GM18873 (cell line): ENCODE data around the gene CCDC24.

ENCODE experiments used
- ATAC-seq: cut with Tn5 transposase; IDR thresholded peaks from one replicate; pipeline ENCODE4 v1.9.1; 2021; ENCODE audit warnings: mild to moderate bottlenecking, moderate library complexity, moderate number of reproducible peaks; ENCODE audit not compliant: unreplicated experiment, low FRiP score

Gene CCDC24

DNA sequence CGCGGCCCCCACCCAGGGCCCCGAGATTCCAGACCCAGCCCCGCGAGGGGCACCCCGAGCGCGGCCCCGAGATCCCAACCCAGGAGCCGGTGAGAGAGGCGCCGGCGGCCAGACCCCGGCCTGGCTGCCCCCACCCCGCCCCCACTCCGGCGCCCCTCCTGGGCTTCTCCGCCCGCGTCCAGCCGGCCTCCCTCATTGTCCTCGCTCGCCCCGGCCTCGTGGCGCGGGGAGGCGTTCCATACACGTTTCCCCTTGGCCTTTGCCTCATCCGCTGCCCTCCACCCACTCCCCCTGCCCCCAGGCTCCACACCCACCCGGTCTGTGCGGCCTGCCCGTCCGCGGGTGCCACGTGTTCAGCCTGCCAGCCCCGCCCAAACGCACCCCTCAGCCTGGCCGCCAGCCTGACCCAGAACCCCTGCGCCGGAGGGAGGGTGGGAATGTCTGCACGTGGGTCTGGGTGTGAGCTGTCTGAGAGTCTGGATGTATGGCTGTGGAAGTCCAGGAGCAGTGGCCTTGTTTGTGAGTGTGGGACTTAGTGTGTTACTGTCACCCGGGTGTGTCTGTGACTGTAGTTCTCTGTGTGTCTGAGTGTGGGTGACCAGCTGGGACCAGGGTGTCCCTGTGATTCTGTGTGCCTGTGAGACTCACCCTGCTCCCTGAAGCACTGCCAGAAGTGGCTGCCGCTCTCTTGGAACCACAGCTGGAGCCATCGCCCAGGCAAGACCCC lies 11.7 kb upstream of the CCDC24 start:
- ATAC-seq, result no peak

DNA sequence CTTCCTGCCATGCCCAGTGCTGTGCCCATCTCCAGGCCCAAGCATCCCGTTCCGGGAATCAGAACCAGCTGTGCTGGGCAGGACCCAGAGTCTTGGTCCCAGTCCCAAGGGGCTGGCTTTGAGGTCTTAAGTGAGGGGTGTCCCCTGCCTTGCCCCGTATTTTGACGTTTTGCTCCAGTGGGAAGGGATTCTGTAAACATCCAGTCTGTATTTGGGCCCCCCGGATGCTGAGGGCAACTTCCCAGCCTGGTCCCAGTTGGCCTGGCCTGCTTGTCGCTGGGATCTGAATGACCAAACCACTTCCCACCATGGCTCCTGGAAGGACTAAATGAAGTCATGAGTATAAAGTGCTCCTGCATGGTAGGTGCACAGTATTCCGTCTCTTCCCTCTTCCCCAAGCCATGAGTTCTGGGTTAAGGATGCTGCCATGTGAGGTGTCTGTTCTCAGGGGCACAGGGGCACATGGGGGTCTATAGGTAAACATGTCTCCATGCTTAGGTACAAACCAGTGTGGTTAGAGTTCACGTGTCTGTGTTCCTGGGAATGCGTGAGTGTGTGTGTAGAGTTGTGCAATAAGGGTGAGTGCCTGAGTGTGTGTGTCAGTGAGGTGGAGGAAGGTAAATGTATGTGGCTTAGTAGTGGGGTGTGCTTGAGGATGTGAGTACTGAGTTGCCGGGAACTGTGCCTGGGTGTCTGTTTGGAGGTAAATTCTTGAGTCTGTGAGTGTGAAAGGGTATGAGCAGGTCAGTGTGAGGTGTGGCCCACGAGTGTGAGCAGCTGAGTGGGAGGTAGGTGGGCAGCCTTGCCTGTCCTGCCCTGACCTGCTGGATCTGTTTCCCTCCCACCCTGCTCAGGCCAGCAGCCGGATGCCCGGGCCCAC lies 10.9 kb upstream of the CCDC24 start:
- ATAC-seq, result no peak

DNA sequence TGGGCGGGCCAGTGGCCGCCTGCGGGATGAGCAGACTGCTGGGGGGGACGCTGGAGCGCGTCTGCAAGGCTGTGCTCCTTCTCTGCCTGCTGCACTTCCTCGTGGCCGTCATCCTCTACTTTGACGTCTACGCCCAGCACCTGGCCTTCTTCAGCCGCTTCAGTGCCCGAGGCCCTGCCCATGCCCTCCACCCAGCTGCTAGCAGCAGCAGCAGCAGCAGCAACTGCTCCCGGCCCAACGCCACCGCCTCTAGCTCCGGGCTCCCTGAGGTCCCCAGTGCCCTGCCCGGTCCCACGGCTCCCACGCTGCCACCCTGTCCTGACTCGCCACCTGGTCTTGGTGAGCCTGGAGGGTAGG lies 10.3 kb upstream of the CCDC24 start:
- no peak for ATAC-seq

DNA sequence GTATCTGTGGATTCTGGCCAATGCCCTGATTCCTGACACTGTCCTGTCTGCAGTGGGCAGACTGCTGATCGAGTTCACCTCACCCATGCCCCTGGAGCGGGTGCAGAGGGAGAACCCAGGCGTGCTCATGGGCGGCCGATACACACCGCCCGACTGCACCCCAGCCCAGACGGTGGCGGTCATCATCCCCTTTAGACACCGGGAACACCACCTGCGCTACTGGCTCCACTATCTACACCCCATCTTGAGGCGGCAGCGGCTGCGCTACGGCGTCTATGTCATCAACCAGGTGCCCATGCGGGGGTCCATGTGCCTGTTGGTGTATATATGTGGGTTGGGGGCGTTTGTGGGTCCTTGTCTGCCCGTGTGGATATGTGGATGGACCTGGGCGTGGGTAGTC lies 9.8 kb upstream of the CCDC24 start:
- no peak for ATAC-seq

DNA sequence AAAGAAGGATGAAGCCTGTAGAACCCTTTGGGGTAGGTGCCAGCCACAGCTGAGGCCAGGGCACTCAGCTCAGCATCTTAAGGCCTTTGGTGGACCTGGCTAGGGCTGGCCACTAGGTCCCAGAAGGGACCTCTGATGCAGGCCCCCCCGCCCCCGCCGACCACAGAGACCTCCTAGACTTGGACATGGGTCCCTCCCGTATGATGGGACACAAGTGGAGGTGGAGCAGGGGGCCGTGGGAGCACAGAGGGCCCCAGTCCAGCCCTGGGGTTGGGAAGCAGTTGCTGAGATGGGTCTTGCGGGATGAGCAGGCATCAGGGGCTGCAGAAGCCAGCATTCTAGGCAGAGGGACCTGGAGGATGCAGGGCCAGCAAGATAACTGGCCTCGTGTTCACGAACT lies 9.2 kb upstream of the CCDC24 start:
- no peak for ATAC-seq

DNA sequence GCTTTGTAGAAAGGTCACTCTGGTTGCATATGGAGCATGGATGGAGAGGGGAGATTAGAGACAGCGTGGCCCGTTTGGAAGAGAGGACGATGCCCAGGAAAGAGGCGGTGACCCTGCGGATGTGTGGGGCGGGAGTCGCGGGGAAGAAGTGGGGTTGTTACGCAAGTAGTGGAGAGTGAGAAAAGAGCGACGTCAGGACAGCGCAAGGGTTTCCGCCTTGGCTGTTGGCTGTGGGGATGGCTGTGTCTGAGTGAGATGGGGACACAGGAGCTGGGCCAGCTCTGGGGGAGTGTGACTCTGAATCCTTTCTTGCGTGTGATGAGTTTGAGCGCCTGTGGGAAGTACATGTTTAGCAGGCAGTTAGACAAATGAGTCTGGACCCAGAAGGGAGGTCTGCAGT lies 8.6 kb upstream of the CCDC24 start:
- no peak for ATAC-seq

DNA sequence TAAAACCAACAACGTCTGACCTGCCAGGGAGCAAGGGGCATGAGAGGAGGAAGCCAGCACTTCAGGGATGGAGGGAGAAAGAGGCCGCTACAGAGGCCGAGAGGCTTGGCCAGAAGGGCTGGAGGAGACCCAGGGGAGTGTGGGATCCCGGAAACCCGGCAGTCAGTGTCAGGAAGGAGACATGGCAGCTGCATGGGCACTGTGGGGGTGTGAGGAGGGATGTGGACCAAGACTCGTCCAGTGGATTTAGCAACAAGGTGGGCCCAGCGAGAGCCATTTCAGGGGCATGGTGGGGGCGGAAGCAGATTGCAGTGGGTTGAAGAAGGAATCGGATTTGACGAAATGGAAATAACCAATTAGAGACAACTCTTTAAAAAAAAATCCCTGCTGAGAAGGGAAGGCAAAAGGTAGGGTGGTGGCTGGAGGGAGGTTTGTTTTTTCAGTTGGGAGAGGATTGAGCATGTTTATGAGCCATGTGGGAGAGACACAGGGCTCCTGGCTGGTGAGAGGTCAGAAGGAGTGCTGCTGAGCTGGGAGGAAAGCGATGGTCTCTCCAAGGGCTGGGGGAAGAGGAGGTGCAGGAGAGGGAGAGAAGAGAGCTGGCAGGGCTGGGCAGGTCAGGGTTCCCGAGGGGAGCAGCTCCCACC lies 8.0 kb upstream of the CCDC24 start:
- ATAC-seq, result no peak

DNA sequence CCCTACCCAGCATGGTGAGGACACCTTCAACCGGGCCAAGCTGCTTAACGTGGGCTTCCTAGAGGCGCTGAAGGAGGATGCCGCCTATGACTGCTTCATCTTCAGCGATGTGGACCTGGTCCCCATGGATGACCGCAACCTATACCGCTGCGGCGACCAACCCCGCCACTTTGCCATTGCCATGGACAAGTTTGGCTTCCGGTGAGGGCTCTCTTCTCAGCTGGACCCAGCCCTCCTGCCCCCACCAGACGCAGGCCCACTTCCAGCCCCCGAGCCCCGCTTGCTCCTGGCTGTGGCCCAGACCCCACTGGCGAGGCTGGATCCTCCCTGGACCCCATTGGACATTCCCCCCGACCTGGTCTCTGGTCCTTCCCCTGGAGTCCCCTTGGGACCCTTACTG lies 6.5 kb upstream of the CCDC24 start:
- ATAC-seq, result no peak

DNA sequence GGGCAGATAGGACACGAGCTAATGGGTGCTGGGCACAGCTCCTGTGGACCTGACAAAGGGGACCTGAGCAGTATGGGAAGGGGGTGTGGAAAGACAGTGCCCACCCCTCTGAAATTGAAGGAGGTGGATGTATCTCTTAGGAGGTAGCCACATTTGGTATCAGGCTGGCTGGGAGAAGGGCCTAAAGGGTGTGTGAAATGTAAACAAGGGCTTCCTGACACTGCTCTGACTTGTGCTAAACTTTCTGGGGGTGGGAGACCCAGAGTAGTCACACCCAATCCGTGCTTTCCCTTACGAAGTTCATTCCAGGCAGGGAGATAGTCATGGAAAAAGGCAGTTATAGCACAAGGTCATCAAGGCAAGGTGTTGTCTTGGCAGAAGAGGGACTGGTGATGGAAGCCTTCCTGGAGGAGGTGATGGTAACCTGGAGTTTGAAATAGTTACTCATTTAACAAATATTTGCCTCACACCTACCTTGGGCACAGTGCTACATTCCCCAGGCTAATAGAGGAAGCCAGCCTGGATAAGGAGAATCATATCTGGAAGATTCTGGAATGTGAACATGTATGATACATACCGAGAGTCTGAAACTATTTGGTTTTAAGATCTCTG lies 5.3 kb upstream of the CCDC24 start:
- ATAC-seq, result no peak

DNA sequence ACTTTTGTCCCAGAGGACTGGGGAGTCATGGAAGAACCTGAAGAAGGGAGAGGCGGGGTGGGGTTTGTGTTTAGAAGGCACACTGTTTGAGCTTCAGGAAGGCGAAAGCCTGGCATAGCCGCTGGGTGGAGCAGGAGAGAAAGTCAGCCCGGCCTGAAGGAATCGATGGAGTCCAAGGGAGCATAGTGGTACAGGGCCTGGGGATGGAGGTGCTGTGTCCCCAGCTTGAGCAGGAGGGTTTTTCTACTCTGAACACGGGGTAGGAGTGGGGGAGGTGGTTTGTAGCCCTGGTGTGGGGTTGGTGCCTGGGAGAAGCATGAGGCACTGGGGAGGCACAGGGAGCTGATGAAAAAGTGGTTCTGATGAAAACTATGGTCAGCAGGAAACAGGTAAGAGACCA lies 4.7 kb upstream of the CCDC24 start:
- ATAC-seq, result no peak

DNA sequence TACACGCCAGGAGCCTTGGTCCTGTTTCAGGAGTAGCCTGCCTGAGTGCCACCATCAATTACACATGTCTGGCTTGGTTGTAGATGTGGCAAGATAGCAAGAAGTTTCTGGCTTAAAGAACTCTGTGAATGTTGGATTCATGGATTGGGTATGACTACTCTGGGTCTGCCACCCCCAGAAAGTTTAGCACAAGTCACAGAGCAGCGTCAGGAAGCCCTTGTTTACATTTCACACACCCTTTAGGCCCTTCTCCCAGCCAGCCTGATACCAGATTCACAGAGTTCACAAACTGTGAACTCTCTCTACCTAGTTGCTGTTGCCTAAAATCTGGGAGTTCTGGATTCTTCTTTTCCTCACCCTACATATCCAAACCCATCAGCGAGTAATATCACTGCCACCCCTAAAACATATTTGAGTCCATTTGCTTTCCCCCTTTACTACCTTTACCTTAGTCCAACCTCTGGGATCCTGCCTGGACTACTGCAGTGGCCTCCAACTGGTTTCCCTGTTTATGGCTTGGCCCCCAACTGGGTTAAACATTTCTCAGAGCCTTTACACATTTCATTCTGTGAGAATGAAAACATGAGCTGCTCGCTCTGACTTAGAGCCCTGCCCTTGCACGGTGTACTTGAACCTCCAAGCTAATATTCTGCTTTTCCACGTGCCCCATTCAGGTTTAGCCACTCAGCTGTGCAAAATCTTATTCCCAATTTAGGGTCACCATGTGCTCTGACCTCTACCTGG lies 4.1 kb upstream of the CCDC24 start:
- no peak for ATAC-seq

DNA sequence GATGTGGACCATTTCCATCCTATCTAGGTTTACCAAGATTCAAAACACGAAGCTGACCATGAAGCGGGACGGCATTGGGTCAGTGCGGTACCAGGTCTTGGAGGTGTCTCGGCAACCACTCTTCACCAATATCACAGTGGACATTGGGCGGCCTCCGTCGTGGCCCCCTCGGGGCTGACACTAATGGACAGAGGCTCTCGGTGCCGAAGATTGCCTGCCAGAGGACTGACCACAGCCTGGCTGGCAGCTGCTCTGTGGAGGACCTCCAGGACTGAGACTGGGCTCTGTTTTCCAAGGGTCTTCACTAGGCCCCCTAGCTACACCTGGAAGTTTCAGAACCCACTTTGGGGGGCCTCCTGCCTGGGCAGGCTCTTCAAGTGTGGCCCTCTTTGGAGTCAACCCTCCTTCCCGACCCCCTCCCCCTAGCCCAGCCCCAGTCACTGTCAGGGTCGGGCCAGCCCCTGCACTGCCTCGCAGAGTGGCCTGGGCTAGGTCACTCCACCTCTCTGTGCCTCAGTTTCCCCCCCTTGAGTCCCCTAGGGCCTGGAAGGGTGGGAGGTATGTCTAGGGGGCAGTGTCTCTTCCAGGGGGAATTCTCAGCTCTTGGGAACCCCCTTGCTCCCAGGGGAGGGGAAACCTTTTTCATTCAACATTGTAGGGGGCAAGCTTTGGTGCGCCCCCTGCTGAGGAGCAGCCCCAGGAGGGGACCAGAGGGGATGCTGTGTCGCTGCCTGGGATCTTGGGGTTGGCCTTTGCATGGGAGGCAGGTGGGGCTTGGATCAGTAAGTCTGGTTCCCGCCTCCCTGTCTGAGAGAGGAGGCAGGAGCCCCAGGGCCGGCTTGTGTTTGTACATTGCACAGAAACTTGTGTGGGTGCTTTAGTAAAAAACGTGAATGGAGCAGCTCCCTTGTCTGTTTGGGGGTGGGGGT lies 864 bp upstream of the CCDC24 start:
- no peak for ATAC-seq

DNA sequence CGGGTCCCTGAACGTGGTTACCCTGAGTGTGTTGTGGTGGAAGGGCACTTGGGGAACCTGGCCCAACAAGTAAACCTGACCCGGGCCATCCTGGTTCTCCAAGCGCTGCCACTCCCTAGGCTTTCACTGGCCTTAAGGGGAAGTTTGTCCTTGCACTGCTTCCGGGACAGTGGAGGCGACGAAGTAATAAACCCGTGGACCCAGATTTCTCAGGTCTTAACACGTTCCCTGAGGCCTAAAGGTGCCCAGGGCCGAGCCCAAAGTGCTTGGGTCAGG lies 261 bp upstream of the CCDC24 start:
- no peak for ATAC-seq

DNA sequence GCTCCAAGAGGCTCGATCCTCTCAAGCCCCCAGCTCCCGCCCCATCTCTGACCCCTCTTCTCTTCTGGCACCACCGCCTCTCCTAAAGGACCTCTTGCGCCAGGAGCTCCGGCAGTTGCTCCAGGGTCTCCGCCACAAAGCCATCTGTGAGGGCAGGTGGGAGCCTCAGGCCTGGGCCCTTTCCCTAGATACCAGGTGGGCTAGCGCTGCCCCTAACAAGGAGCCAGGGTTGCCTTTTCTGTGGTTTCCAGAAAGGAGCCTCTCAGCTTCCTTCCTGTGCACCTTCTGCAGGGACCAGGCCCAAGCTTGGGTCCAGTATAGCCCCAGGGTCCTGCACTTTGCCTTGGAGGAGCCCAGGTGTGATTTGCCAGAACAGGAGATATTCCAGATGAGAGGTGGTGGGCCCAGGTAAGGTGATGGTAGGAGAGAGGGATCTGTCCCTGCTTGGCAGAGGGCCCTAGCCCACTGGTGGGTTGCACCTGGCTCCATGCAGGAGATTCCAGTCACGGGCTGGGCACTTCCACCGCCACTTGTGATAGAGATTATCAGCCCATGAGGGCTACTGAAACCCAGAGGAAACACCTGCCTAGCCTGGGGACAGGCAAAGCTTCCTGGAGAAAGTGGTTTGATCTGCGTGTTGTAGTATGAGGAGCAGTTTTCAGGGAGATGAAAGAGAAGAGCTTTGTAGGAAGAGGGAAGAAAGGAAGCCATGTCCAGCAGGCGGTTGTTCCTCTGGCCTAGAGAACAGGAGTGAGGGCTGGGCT lies 1.0 kb downstream of the CCDC24 start:
- ATAC-seq, result no peak

DNA sequence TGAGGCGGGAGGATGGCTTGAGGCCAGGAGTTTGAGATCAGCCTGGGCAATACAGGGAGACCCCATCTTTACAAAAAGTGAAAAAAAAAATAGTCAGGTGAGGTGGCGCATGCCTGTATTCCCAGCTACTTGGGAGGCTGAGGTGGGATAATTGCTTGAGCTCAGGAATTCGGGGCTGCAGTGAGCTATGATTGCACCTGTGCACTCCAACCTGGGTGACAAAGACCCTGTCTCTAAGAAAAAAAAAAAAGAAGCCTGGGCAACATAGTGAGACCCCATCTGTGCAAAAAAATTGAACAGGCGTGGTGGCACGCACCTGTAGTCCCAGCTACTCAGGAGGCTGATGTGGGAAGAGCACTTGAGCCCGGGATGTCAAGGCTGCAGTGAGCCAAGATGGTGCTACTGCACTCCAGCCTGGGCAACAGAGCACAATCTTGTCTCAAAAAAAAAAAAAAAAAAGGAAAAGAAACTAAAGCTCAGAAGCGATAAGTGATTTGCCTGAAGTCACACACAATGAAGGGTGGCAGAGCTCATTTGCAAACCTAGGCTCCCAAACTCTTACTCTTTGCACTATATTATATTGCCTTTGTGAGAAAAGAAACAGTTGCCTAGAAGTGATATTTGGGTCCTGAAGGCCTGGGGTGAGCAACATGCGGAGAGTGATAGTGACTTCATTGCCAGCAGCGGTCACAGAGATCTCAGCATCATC lies 2.0 kb downstream of the CCDC24 start:
- no peak for ATAC-seq

DNA sequence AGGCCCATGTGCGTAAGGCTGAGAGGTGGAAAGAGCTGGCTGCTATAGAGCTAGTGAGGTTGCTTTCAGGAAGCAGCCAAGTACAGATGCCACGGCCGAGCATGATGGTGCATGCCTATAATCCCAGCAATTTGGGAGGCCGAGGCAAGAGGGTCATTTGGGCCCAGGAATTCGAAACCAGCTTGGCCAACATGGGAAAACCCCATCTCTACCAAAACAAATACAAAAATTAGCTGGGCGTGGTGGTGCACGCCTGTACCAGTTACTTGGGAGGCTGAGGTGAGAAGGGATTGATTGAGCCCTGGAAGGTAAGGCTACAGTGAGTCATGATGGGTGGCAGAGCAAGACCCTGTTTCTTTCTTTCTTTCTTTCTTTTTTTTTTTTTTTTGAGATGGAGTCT lies 2.7 kb downstream of the CCDC24 start:
- ATAC-seq, result no peak

DNA sequence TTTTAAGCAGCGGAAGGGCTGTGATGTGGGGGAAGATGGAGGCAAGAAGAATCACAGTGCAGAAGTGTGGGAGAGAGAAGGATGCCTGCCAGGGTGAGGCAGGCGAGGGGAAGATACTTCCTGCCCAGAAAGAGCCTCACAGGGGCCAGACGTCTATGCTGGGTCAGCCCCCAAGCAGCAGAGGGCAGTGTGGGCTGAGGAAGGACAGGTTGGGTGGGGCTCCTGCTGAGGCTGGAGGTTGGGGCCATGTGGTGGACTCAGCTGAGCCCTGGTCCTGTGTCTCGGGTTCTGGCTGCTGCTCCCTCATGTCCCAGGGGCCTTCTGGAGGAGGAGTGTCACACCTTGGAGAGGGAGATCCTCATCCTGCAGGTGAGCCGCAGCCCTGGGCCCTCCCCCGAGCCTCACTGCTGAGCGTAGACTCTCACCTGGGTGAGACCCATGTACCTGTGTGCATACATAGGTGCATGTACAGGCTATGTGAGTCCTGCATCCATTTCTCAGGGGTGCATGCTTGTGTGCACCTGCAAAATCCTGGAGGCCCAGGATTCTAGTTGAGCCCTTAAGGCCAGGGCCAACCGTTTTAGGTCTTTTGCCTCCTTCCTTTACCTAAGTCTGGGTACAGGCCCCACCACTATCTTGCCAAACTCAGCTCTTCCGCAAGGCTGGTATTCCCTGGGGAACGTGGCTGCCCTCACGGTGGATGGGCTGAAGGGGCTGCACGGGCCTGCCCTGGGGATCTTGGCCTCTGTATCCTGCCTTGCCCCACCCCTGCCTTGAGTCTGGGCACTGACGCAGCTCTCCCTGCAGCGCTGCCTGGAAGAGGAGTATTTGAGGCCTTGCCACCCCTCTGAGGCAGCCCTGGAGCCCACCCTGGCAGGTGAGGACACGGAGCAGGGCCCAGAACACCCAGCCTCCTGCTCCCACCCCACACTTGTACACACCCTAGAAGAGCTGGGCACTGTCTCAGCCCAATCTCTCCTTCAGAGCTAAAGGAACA lies 3.7 kb downstream of the CCDC24 start:
- ATAC-seq, result no peak
